HEK293 (cell line): Measurements from ENCODE around the gene TMEM232.

Experiments
- FEZF1 ChIP-seq: fragments of 450-650 bp; formaldehyde crosslinking; IDR thresholded peaks from 2 replicates; pipeline ENCODE4 v1.5.1; 2016; ENCODE audit warnings: missing biosample characterization, missing genetic modification characterization
- KLF9 ChIP-seq: fragments of 450-650 bp; formaldehyde crosslinking; IDR thresholded peaks from 2 replicates; pipeline ENCODE4 v1.5.1; 2016; ENCODE audit warnings: missing biosample characterization, missing genetic modification characterization, low read depth
- MZF1 ChIP-seq: fragments of 450-650 bp; formaldehyde crosslinking; IDR thresholded peaks from 2 replicates; pipeline ENCODE4 v1.5.1; 2017; ENCODE audit warnings: missing biosample characterization, missing genetic modification characterization, borderline replicate concordance
- RBAK ChIP-seq: fragments of 450-650 bp; formaldehyde crosslinking; IDR thresholded peaks from 2 replicates; pipeline ENCODE4 v1.5.1; 2016; ENCODE audit warnings: missing biosample characterization, missing genetic modification characterization
- YY1 ChIP-seq: fragments of 450-650 bp; formaldehyde crosslinking; IDR thresholded peaks from 2 replicates; pipeline ENCODE4 v1.5.1; 2018; ENCODE audit warnings: missing biosample characterization, missing genetic modification characterization
- ZBTB44 ChIP-seq: fragments of 450-650 bp; IDR thresholded peaks from 2 replicates; pipeline ENCODE4 v1.5.1; 2018; ENCODE audit warnings: missing biosample characterization, mild to moderate bottlenecking, missing genetic modification characterization
- ZNF24 ChIP-seq: fragments of 450-650 bp; formaldehyde crosslinking; IDR thresholded peaks from 2 replicates; pipeline ENCODE4 v1.5.1; 2016; ENCODE audit warnings: missing biosample characterization, missing genetic modification characterization
- ZNF324 ChIP-seq: fragments of 450-650 bp; formaldehyde crosslinking; IDR thresholded peaks from 2 replicates; pipeline ENCODE4 v1.5.1; 2016; ENCODE audit warnings: missing biosample characterization, missing genetic modification characterization
- ZNF549 ChIP-seq: fragments of 450-650 bp; IDR thresholded peaks from 2 replicates; pipeline ENCODE4 v1.5.1; 2018; ENCODE audit warnings: missing biosample characterization, missing genetic modification characterization, mild to moderate bottlenecking, inconsistent platforms, moderate library complexity
- ZNF701 ChIP-seq: fragments of 450-650 bp; formaldehyde crosslinking; IDR thresholded peaks from 2 replicates; pipeline ENCODE4 v1.5.1; 2016; ENCODE audit warnings: missing biosample characterization, missing genetic modification characterization
- ZNF707 ChIP-seq: fragments of 450-650 bp; formaldehyde crosslinking; IDR thresholded peaks from 2 replicates; pipeline ENCODE4 v1.5.1; 2016; ENCODE audit warnings: missing biosample characterization, missing genetic modification characterization
- ZSCAN23 ChIP-seq: fragments of 450-650 bp; formaldehyde crosslinking; IDR thresholded peaks from 2 replicates; pipeline ENCODE4 v1.5.1; 2016; ENCODE audit warnings: missing biosample characterization, missing genetic modification characterization
- TF ChIP-seq, protein P1 (sequence below): fragments of 450-650 bp; formaldehyde crosslinking; IDR thresholded peaks from 2 replicates; pipeline ENCODE4 v1.5.1; 2016; ENCODE audit warnings: missing biosample characterization, missing genetic modification characterization

- TF ChIP-seq ZBTB44 (tag by site-specific recombination) (no peak), ZNF701 (no peak), MZF1 (tag by site-specific recombination) (no peak), RBAK (tag by site-specific recombination) (no peak), FEZF1 (tag by site-specific recombination) (no peak), ZNF324 (tag by site-specific recombination) (no peak), ZNF24 (tag by site-specific recombination) (no peak), YY1 (no peak), ZNF549 (tag by site-specific recombination) (no peak), ZNF707 (tag by site-specific recombination) (no peak), KLF9 (tag by site-specific recombination) (no peak), ZSCAN23 (tag by site-specific recombination) (no peak)
- TF ChIP-seq, protein P1, sequence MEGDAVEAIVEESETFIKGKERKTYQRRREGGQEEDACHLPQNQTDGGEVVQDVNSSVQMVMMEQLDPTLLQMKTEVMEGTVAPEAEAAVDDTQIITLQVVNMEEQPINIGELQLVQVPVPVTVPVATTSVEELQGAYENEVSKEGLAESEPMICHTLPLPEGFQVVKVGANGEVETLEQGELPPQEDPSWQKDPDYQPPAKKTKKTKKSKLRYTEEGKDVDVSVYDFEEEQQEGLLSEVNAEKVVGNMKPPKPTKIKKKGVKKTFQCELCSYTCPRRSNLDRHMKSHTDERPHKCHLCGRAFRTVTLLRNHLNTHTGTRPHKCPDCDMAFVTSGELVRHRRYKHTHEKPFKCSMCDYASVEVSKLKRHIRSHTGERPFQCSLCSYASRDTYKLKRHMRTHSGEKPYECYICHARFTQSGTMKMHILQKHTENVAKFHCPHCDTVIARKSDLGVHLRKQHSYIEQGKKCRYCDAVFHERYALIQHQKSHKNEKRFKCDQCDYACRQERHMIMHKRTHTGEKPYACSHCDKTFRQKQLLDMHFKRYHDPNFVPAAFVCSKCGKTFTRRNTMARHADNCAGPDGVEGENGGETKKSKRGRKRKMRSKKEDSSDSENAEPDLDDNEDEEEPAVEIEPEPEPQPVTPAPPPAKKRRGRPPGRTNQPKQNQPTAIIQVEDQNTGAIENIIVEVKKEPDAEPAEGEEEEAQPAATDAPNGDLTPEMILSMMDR, result no peak
Measured at GRCh38 chr5:110735556-110735955, 9.1 kb upstream of the TMEM232 start.
